ENCODE measurements around the gene CDK2AP2. TPM values are rescaled to one million over a fixed set of nuclear protein-coding genes. Genes with fewer than 3 reads are reported as not detected.

The CDK2AP2 gene
- total and polyA plus RNA-seq, 2 experiments from 2014 or later = 48.6 to 120 TPM

DNA sequence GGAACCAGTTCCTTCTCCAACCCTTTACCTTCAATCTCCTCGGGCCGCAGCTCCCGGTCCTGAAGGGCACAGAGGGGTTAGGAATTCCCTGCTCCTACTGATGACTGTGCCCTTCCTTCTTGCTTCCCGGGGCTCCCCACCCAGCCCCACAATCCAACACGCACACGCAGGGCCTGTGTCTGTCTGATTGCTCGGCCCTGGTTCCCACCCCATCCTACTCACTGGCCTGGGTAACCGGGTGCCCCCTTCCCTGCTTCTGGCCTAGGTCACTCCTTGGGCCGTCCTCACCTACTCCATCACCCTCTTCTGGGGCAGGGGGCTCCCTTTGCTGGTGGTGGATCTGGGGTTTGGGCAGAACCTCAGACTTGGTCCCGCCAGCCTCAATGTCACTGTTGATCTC is 14.0 kb upstream of the CDK2AP2 start:
- ATAC-seq (no peak), DNase-seq (ENCODE audit: low spot score) (no peak)
- Mint-ChIP-seq H3K27me3 (ENCODE audit: insufficient read depth, low read depth, poor library complexity) (peaks cover 8% of the 10 kb centered on the region), H3K9me3 (no peaks in the 10 kb centered on the region), H3K4me1 (no peaks in the 10 kb centered on the region), H3K36me3 (ENCODE audit: low read depth) (no peaks in the 10 kb centered on the region), H3K27ac (no peak overlapping the region), H3K4me3 (no peak overlapping the region)
- H3K27ac ChIP-seq (ENCODE audit: low read depth) = no peak overlapping the region
- H3K4me2 ChIP-seq = no peak overlapping the region
- H4K20me1 ChIP-seq (replicated peaks; ENCODE audit: insufficient read depth) = no peaks in the 10 kb centered on the region
- TF ChIP-seq POLR2AphosphoS5 (IDR thresholded peaks at IDR 0.05; ENCODE audit: low read depth) (no peak), ZNF114 (CRISPR knock-in tag; IDR thresholded peaks at IDR 0.05) (no peak), ZNF331 (CRISPR knock-in tag; IDR thresholded peaks at IDR 0.05; ENCODE audit: low read depth) (no peak), EZH2 (IDR thresholded peaks at IDR 0.05; ENCODE audit: low read depth, unreplicated experiment) (no peak), JUNB (IDR thresholded peaks at IDR 0.05; ENCODE audit: unreplicated experiment) (no peak), NANOG (IDR thresholded peaks at IDR 0.05; ENCODE audit: borderline replicate concordance) (no peak), CREB1 (CRISPR knock-in tag; IDR thresholded peaks at IDR 0.05; ENCODE audit: low read depth) (no peak)
- TF ChIP-seq, protein P1, sequence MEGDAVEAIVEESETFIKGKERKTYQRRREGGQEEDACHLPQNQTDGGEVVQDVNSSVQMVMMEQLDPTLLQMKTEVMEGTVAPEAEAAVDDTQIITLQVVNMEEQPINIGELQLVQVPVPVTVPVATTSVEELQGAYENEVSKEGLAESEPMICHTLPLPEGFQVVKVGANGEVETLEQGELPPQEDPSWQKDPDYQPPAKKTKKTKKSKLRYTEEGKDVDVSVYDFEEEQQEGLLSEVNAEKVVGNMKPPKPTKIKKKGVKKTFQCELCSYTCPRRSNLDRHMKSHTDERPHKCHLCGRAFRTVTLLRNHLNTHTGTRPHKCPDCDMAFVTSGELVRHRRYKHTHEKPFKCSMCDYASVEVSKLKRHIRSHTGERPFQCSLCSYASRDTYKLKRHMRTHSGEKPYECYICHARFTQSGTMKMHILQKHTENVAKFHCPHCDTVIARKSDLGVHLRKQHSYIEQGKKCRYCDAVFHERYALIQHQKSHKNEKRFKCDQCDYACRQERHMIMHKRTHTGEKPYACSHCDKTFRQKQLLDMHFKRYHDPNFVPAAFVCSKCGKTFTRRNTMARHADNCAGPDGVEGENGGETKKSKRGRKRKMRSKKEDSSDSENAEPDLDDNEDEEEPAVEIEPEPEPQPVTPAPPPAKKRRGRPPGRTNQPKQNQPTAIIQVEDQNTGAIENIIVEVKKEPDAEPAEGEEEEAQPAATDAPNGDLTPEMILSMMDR (conservative IDR thresholded peaks at IDR 0.05; ENCODE audit: low read depth in 2 of 2) = no peak
- TF ChIP-seq, protein P2, sequence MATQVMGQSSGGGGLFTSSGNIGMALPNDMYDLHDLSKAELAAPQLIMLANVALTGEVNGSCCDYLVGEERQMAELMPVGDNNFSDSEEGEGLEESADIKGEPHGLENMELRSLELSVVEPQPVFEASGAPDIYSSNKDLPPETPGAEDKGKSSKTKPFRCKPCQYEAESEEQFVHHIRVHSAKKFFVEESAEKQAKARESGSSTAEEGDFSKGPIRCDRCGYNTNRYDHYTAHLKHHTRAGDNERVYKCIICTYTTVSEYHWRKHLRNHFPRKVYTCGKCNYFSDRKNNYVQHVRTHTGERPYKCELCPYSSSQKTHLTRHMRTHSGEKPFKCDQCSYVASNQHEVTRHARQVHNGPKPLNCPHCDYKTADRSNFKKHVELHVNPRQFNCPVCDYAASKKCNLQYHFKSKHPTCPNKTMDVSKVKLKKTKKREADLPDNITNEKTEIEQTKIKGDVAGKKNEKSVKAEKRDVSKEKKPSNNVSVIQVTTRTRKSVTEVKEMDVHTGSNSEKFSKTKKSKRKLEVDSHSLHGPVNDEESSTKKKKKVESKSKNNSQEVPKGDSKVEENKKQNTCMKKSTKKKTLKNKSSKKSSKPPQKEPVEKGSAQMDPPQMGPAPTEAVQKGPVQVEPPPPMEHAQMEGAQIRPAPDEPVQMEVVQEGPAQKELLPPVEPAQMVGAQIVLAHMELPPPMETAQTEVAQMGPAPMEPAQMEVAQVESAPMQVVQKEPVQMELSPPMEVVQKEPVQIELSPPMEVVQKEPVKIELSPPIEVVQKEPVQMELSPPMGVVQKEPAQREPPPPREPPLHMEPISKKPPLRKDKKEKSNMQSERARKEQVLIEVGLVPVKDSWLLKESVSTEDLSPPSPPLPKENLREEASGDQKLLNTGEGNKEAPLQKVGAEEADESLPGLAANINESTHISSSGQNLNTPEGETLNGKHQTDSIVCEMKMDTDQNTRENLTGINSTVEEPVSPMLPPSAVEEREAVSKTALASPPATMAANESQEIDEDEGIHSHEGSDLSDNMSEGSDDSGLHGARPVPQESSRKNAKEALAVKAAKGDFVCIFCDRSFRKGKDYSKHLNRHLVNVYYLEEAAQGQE (IDR thresholded peaks at IDR 0.05; ENCODE audit: unreplicated experiment) = no peak
- TF ChIP-seq, protein P3, sequence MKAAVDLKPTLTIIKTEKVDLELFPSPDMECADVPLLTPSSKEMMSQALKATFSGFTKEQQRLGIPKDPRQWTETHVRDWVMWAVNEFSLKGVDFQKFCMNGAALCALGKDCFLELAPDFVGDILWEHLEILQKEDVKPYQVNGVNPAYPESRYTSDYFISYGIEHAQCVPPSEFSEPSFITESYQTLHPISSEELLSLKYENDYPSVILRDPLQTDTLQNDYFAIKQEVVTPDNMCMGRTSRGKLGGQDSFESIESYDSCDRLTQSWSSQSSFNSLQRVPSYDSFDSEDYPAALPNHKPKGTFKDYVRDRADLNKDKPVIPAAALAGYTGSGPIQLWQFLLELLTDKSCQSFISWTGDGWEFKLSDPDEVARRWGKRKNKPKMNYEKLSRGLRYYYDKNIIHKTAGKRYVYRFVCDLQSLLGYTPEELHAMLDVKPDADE (IDR thresholded peaks at IDR 0.05) = no peak
- no peaks in the 10 kb centered on the region for H3K79me2 ChIP-seq (replicated peaks; ENCODE audit: insufficient read depth)
- H3F3A ChIP-seq (replicated peaks; ENCODE audit: low read depth) = no peaks in the 10 kb centered on the region
- H3K4me1 ChIP-seq (ENCODE audit: insufficient read depth) = no peaks in the 10 kb centered on the region
- no peaks in the 10 kb centered on the region for H3K36me3 ChIP-seq (ENCODE audit: insufficient read depth)
- H2AFZ ChIP-seq = no peak overlapping the region
- no peaks in the 10 kb centered on the region for H3K27me3 ChIP-seq (ENCODE audit: insufficient read depth)
- H3K4me3 ChIP-seq = no peak overlapping the region
- no peaks in the 10 kb centered on the region for H3K9me2 ChIP-seq (ENCODE audit: insufficient read depth)

Data from GM23338 (cell line).